HG03066 (cell line): ENCODE measurements around the gene DNAL4.

ENCODE experiments used
- ATAC-seq: cut with Tn5 transposase; IDR thresholded peaks from one replicate; pipeline ENCODE4 v1.9.1; 2021; ENCODE audit warnings: low read depth; ENCODE audit not compliant: unreplicated experiment

DNAL4 gene

DNA sequence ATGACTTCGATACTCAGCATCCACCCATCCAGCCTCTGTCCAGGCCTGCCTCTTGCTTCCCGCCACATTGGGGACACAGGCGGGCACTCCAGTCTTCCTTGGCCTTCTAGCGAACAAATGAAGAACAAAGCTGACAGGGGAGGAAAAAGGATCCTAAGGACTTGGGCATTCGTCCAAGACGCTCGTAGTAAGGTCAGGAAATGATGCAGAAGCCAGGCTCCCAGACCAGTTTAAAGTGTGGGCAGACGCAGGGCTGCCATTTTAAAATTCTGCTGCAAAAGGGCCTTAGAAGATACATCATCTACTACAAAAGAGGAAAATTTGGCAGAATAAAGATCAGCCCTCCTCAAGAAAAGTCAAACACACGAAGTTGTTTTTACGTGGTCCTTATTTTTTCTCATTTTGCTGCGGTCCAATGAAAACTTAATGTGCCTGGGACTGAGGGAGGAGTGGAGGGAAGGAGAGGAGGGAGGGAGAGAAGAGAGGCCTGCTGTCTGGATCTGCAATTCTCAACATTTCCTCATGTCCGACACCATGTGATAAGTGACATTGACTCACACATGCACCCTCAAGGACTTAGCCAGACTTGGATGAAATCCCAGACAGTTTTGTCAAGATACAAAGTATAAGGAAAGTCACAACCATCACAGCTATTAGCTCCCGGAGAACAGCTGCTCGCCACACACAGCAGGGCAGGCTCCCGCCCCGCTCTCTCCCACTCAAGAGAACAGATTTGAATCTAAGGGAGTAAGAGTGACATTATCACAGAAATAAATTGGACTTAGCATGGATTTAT, 5.7 kb downstream of the DNAL4 start:
- ATAC-seq: no peak

DNA sequence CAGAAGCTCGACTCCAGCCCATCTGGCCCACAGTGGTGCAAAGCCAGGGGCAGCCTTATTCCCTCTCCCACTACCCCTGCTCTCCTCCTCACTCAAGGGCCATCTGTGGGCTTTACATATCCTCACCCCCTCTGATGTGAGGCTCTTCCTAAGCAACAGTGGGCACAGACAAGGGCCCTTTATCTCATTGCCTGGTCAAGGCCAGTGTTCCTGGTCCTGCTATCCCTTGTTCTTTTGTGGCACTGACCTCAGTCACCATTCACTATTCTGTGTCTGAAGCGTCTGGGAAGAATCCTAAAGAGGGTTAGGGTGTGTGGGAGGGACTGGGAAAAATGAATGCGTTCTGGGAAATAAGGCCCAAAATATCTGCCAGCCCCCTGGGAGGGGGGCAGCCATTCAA, 7.3 kb downstream of the DNAL4 start:
- no peak for ATAC-seq

GRCh38 chr22:38784856-38785255, 9.1 kb downstream of the DNAL4 start:
- no peak for ATAC-seq

DNA sequence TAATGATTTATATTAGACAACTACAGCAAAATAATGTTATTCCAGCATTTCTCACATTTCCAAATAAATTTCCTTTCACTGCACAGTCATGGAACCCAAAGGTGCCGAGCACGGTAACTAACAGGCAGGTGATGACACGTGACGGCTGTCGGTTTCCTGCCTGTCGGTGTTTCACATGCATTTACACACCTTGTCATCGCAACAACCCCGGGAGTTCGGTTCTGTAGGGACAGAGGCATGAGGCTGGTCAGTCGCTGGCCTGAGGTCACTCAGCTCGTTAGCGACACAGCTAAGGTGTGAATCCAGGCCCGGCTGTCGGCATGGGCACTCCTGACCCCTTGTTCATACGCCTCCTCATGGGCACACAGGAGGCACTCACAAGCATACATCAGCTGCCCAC, 9.9 kb downstream of the DNAL4 start:
- ATAC-seq: no peak

DNA sequence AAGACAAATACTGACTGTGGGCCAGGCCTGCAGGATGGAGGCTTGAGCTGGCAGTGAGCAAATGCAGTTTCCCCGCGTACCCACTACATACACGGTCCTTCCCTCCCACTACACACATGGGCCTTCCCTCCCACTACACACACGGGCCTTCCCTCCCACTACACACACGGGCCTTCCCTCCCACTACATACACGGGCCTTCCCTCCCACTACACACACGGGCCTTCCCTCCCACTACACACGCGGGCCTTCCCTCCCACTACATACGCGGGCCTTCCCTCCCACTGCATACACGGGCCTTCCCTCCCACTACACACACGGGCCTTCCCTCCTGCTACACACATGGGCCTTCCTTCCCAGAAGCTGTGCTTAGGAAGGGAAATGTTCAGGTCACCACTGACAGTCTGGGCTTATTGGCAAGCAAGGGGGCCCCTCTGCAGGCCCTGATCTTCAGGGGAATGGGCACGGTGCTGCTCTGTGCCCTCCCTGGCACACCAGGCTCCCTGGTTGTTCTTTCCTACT, 10.8 kb downstream of the DNAL4 start:
- ATAC-seq: no peak

DNA sequence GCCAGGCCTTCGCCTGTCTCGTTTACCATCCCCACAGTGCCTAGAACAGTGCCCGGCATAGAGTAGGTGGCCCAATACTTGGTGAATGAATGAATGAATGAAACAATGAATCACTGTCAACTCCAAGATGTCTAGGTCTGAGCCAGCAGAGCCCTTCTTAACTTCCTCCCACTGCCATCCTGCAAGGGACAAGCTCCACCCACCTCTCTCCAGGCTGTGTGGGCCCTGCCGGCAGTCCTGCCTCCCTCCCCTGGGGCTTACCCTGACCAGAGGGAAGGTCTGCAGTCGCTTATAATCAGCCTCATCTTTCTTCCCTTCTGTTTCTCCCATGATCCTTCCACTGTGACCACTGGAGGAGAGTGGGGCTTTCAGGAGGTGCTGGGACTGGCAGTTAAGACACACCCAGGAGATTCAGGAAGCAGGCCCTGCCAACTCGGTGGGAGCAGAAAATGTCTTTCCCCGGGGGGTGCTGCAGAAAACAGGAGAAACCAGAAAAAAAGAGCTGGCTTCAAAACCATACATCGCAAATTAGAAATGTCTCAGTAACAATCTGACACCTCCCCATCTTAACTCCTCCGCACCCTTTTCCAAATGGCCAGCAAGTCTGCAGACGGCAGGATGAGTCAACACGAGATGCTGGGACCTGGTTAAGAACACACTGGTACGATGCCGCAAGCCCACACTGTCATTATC, 11.4 kb downstream of the DNAL4 start:
- no peak for ATAC-seq

GRCh38 chr22:38781033-38781432, 12.9 kb downstream of the DNAL4 start:
- ATAC-seq: no peak

DNA sequence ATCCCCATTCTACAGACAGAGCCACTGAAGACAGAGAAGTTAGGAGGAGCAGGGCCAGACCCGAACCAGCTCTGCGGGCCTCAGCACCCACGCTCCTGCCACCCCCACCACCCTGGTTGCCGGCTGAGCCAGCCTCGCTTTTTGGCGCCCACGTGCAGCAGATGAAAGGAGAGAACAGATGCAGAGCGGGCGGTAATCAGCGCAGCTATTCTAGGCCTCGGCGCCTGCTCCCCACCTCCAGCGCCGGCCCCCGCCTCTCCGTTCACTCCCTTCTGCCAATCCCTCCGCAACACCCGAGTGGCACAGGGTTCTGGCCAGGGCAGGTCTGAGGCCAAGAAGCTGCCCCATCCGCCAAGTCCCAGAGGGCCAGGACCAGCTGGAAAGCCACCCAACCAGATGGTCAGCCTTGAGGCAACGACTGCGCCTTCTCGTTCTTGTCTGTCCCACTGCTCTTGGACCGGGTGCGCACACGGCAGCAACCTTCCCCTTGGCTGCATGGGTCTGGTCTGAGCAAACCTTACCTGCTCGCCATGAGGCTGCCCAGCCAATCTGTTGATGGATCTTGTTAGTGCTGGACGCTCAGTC, 16.8 kb downstream of the DNAL4 start:
- no peak for ATAC-seq

DNA sequence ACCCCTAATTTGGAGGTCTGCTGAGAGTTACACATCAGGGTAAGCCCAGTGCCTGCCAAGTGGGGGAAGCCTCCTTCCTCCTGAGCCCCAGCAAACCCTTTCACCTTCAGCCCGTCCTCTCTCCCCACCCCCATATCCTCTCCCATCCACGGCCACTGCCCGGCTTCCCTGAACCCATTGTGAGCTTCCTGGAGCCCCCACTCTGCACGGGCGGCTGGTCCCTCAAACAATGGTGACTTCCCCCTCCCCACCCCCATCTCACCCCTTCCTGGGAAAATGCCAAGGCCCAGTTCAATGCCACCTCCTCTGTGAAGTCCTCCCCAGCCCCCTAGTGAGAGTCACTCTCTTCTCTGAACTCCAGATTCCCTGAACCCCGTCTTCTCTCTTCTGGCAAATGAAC, 17.9 kb downstream of the DNAL4 start:
- ATAC-seq: no peak

GRCh38 chr22:38775656-38776055, 18.3 kb downstream of the DNAL4 start:
- no peak for ATAC-seq

- ATAC-seq: no peak
These were observed 19.3 kb downstream of the DNAL4 start for GRCh38 chr22:38774496-38775166.

- ATAC-seq: no peak
These were observed 20.5 kb downstream of the DNAL4 start for GRCh38 chr22:38773363-38773946.

- ATAC-seq: no peak
These were observed 21.4 kb downstream of the DNAL4 start for GRCh38 chr22:38772623-38772873.

DNA sequence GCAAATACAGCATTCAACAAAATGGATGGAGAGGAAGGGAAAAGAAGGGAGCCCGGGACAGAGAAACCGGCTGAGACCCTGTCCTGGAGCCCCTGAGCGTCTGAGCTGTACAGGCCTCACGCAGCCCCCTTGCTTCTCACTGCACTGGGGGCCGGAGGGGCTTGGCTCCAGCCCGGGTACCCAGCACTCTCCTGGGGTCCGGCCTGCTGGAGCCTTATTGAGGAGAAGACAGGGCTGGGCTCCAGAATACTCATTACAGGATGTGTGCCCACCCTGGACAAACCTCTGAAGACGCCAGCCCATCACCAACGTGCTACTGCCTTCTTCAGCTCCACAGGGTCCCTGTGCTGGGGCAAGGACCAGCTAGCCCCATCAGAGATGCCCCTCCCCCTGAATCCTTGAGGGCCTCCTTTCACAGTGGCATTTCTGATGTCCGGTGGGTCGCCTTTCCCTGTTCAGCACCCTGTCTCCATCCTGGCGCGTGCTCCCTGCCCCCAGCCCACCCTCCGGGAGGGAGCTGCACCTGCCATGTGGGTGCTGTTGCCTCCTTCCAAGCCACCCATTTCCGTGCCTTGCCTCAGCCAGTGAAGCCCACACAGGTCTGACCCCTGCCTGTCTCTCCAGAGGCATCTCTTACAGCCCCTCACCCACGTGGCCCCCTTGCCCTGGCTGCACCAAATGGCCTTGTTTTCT, 23.5 kb downstream of the DNAL4 start:
- ATAC-seq: no peak

GRCh38 chr22:38768036-38768435, 25.9 kb downstream of the DNAL4 start:
- ATAC-seq: no peak

GRCh38 chr22:38767313-38767712, 26.6 kb downstream of the DNAL4 start:
- ATAC-seq: no peak

GRCh38 chr22:38766076-38766777, 27.7 kb downstream of the DNAL4 start:
- ATAC-seq: no peak

DNA sequence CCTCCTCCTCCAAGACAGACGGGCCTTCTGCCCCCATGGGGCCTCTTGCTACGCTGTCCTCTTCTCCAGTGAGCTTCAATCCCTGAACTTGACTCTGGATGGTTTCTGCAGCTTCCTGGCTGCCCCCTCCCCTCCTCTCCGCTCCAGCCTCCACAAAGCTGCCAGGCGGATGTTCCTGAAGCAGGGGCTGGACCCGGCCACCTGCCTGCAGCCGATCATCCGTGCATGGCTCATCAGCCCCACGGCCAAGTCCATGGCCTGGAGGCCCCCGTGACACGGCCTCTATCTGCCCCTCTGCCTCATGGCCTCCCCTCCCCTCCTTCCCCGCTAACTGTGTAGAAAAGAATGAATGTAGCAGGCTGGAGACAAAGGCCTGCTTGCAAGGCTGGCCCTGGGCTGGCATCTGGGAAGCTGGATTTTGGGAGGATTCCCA, 31.4 kb downstream of the DNAL4 start:
- no peak for ATAC-seq

DNA sequence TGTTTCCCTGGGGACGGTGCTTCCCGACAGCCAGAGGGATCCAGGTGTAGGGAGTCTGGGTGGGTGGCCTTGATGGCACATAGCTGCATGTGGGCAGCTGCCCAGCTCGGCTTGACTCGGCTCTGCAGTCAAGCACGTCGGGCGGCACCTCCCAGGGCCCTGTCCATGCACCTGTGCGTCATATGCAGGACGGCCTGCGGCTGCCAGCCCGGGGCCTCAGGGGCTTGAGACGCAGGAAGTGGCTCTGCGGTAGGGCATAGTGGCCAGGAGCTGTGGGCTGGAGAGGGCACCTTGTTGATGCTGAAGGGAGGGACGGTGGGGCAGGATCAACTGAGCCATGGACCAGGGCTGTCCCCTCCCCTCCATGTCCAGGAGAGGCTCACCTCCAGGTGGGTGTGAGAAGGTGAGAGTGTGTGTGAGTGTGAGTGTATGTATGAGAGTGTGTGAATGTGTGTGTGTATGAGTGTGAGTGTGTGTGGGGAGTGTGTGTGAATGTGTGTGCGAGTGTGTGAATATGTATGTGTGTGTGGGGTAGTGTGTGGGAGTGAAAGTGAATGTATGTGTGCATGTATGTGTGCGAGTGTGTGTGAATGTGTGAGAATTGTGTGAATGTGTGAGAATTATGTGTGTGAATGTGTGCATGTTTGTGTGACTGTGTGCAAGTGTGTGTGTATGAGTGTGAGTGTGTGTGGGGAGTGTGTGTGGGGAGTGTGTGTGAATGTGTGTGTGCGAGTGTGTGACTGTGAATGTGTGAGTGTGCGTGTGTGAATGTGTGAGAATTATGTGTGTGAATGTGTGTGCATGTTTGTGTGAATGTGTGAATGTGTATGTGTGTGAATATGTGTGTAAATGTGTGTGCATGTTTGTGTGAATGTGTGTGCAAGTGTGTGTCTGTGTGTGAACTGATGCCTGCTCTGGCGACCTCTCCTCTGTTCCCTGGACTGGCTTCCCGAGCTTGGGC, 32.5 kb downstream of the DNAL4 start:
- ATAC-seq: no peak
